ENCODE data around the gene CALHM2. TPM values are rescaled to one million over a fixed set of nuclear protein-coding genes. Genes with fewer than 3 reads are reported as not detected.
A peak's percentile ranks its signal among the peaks of the same experiment; 100 is the strongest.

Gene CALHM2
- total RNA-seq, 1 experiment from 2014 or later, result 5.9 TPM

DNA sequence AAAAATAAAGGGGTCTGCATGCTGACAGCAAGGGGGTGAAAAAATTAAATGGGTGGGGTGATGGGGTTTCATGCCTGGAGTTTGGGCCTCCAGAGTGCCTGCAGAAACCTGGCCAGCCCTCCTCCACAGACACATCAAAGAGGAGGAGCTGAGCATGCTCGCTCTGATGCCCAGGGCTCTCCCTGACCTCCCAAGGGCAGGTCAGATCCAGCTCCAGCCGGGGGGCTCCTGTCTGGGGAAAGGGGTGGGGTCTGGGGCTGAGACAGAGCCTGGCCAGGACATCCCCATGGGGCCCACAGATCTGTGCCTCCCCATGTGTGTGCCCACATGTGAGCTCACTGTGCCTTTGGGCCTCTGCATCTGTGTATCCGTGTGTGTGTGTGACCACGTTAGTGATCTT, 7.4 kb upstream of the CALHM2 start:
- intact Hi-C loops (cut with micrococcal nuclease; ENCODE audit: unreplicated experiment) (no loop called here), in situ Hi-C loops (cut with HindIII; ENCODE audit: low pct_unique_long_range_greater_than_20kb, low sequenced_read_pairs) (no loop called here)
- Histone ChIP-seq H3K4me3 (ENCODE audit: low read depth in 2 of 2, low read length in 2 of 2) (no peak overlapping the region), H3K27ac (ENCODE audit: low read length) (no peak overlapping the region), H3K9me3 (ENCODE audit: control insufficient read depth, insufficient read depth, low read depth, low read length) (no peaks in the 10 kb centered on the region), H3K4me1 (ENCODE audit: control insufficient read depth, insufficient read depth, low read length) (no peaks in the 10 kb centered on the region), H3K27me3 (ENCODE audit: control insufficient read depth, insufficient read depth, low read length) (no peaks in the 10 kb centered on the region), H3K36me3 (ENCODE audit: control insufficient read depth, insufficient read depth, low read length) (no peaks in the 10 kb centered on the region)
- ChIA-PET CTCF (interaction anchor here (0.6 kb wide), 1 partner anchor 70 kb away, joined by 4 read pairs; no protein-coding TSS in a partner anchor), POLR2A (no interaction called here)
- no peak for TF ChIP-seq POLR2AphosphoS5 (IDR thresholded peaks at IDR 0.05; ENCODE audit: low read depth, low read length)
- TF ChIP-seq TCF7L2 (IDR thresholded peaks at IDR 0.05; ENCODE audit: low read depth, low read length), result no peak
- TF ChIP-seq CTCF (IDR thresholded peaks at IDR 0.05), result no peak
- no peak for TF ChIP-seq SIN3A (IDR thresholded peaks at IDR 0.05; ENCODE audit: borderline replicate concordance, insufficient read depth, low read depth, low read length)
- TF ChIP-seq, protein P1, sequence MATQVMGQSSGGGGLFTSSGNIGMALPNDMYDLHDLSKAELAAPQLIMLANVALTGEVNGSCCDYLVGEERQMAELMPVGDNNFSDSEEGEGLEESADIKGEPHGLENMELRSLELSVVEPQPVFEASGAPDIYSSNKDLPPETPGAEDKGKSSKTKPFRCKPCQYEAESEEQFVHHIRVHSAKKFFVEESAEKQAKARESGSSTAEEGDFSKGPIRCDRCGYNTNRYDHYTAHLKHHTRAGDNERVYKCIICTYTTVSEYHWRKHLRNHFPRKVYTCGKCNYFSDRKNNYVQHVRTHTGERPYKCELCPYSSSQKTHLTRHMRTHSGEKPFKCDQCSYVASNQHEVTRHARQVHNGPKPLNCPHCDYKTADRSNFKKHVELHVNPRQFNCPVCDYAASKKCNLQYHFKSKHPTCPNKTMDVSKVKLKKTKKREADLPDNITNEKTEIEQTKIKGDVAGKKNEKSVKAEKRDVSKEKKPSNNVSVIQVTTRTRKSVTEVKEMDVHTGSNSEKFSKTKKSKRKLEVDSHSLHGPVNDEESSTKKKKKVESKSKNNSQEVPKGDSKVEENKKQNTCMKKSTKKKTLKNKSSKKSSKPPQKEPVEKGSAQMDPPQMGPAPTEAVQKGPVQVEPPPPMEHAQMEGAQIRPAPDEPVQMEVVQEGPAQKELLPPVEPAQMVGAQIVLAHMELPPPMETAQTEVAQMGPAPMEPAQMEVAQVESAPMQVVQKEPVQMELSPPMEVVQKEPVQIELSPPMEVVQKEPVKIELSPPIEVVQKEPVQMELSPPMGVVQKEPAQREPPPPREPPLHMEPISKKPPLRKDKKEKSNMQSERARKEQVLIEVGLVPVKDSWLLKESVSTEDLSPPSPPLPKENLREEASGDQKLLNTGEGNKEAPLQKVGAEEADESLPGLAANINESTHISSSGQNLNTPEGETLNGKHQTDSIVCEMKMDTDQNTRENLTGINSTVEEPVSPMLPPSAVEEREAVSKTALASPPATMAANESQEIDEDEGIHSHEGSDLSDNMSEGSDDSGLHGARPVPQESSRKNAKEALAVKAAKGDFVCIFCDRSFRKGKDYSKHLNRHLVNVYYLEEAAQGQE (IDR thresholded peaks at IDR 0.05; ENCODE audit: insufficient read depth in 1 of 2, low read depth in 2 of 2, low read length in 1 of 2), result no peak
- no TSS peak for BruUV-seq (replicated peaks)
- no peak for ATAC-seq
- DNase-seq (ENCODE audit: low read depth, low spot score), result no peak

DNA sequence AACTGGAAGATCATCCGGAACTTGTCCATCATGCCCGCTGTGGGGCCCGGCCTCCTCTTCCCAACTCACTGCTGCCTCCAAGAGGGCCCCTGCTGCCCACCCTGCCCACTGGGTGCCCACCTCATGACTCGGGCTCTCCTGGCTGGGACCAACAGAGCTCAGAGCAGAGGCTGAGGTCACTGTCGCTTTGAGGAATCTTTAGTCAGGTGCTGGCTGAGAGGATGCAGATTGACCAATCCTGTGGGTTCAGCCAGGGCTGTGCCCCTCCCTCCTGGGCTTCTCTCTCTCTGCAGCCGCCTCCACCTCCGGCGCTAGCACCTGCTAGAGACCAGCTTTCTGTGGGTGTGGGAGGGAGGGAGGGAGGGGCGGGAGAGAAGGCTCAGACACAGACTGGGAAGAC, 6.5 kb upstream of the CALHM2 start, which contains the start of gene CALHM1:
CALHM1 (minus strand) TSS at position 181 of the 400 bp plus-strand sequence; CDS start at position 32, 149 bp downstream.
- ATAC-seq (peak; percentile 17; the same call in 1 of the 2 replicates), DNase-seq (ENCODE audit: low read depth, low spot score) (no peak)
- BruUV-seq (replicated peaks), result no TSS peak
- Histone ChIP-seq H3K9me3 (ENCODE audit: control insufficient read depth, insufficient read depth, low read depth, low read length) (no peaks in the 10 kb centered on the region), H3K4me1 (ENCODE audit: control insufficient read depth, insufficient read depth, low read length) (no peaks in the 10 kb centered on the region), H3K27me3 (ENCODE audit: control insufficient read depth, insufficient read depth, low read length) (no peaks in the 10 kb centered on the region), H3K4me3 (ENCODE audit: low read depth in 2 of 2, low read length in 2 of 2) (no peak within 1 kb of the TSS), H3K27ac (ENCODE audit: low read length) (no peak within 1 kb of the TSS), H3K36me3 (ENCODE audit: control insufficient read depth, insufficient read depth, low read length) (no peaks in the 10 kb centered on the region)
- TF ChIP-seq TCF7L2 (IDR thresholded peaks at IDR 0.05; ENCODE audit: low read depth, low read length) (no peak), CTCF (IDR thresholded peaks at IDR 0.05) (no peak), SIN3A (IDR thresholded peaks at IDR 0.05; ENCODE audit: borderline replicate concordance, insufficient read depth, low read depth, low read length) (no peak), POLR2AphosphoS5 (IDR thresholded peaks at IDR 0.05; ENCODE audit: low read depth, low read length) (no peak)
- TF ChIP-seq, protein P1 (IDR thresholded peaks at IDR 0.05; ENCODE audit: insufficient read depth in 1 of 2, low read depth in 2 of 2, low read length in 1 of 2), result no peak
- ChIA-PET CTCF (no interaction called here), POLR2A (no interaction called here)
- in situ Hi-C loops (cut with HindIII; ENCODE audit: low pct_unique_long_range_greater_than_20kb, low sequenced_read_pairs) (no loop called here), intact Hi-C loops (cut with micrococcal nuclease; ENCODE audit: unreplicated experiment) (no loop called here)

Data from Panc1 (cell line).